ENCODE measurements around the gene PTX4. TPM values are rescaled to one million over a fixed set of nuclear protein-coding genes. Genes with fewer than 3 reads are reported as not detected.

Gene PTX4
- polyA plus RNA-seq, 1 donor (not counting 4 experiments of a cell fraction or from before 2014, with no cell fraction given) = not detected

- no peak for FAIRE-seq
- dilution Hi-C loops (cut with MboI; ENCODE audit: extremely low pct_ligation_motif_present, low sequenced_read_pairs) = no loop called here
- no peak overlapping the region for H3K4me3 ChIP-seq (ENCODE audit: control insufficient read depth in 2 of 3, extremely low read depth in 1 of 3, insufficient read depth in 2 of 3, low read depth in 1 of 3, low read length in 3 of 3)
Observed at GRCh38 chr16:1456951-1457350, 31.8 kb downstream of the PTX4 start.

GRCh38 chr16:1455190-1456171 is 33.3 kb downstream of the PTX4 start:
- DNase-seq (ENCODE audit: low read depth, low spot score) = no peak
- Histone ChIP-seq H3K27me3 (ENCODE audit: control insufficient read depth, extremely low read depth, insufficient read depth, low read length) (no peaks in the 10 kb centered on the region), H3K9ac (ENCODE audit: control insufficient read depth, extremely low read depth, insufficient read depth, low read length) (no peak overlapping the region), H3K79me2 (ENCODE audit: control insufficient read depth, insufficient read depth, low read length) (no peaks in the 10 kb centered on the region), H3K4me1 (ENCODE audit: control insufficient read depth, extremely low read depth, insufficient read depth, low read length) (no peaks in the 10 kb centered on the region), H3K4me3 (ENCODE audit: control insufficient read depth in 2 of 3, extremely low read depth in 1 of 3, insufficient read depth in 2 of 3, low read depth in 1 of 3, low read length in 3 of 3) (no peak overlapping the region), H3K27ac (ENCODE audit: control insufficient read depth, insufficient read depth, low read length) (no peak overlapping the region), H3K9me3 (ENCODE audit: control insufficient read depth, low read depth, low read length) (no peaks in the 10 kb centered on the region), H4K20me1 (ENCODE audit: control insufficient read depth, extremely low read depth, insufficient read depth, low read length) (no peaks in the 10 kb centered on the region), H3K4me2 (ENCODE audit: control insufficient read depth, extremely low read depth, insufficient read depth, low read depth, low read length) (no peak overlapping the region), H3K36me3 (ENCODE audit: control insufficient read depth in 2 of 2, extremely low read depth in 1 of 2, insufficient read depth in 2 of 2, low read length in 2 of 2) (peaks cover 0 to 36% of the 10 kb centered on the region in 2 experiments), H2AFZ (ENCODE audit: control insufficient read depth, low read length) (no peak overlapping the region), H3K9me1 (ENCODE audit: control insufficient read depth, extremely low read depth, insufficient read depth, low read length) (no peaks in the 10 kb centered on the region)
- no peak for FAIRE-seq
- no peak for TF ChIP-seq EZH2 (IDR thresholded peaks at IDR 0.05; ENCODE audit: low read length)
- TF ChIP-seq, protein P1, sequence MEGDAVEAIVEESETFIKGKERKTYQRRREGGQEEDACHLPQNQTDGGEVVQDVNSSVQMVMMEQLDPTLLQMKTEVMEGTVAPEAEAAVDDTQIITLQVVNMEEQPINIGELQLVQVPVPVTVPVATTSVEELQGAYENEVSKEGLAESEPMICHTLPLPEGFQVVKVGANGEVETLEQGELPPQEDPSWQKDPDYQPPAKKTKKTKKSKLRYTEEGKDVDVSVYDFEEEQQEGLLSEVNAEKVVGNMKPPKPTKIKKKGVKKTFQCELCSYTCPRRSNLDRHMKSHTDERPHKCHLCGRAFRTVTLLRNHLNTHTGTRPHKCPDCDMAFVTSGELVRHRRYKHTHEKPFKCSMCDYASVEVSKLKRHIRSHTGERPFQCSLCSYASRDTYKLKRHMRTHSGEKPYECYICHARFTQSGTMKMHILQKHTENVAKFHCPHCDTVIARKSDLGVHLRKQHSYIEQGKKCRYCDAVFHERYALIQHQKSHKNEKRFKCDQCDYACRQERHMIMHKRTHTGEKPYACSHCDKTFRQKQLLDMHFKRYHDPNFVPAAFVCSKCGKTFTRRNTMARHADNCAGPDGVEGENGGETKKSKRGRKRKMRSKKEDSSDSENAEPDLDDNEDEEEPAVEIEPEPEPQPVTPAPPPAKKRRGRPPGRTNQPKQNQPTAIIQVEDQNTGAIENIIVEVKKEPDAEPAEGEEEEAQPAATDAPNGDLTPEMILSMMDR (optimal IDR thresholded peaks at IDR 0.05 in 1 of 3, IDR thresholded peaks at IDR 0.05 in 1 of 3, conservative IDR thresholded peaks at IDR 0.05 in 1 of 3; ENCODE audit: extremely low read depth in 1 of 3, insufficient read depth in 2 of 3, low read length in 3 of 3) = no peak
- dilution Hi-C loops (cut with MboI; ENCODE audit: extremely low pct_ligation_motif_present, low sequenced_read_pairs) = no loop called here

More at GRCh38 chr16:1456951-1457350, 31.8 kb downstream of the PTX4 start:
- Histone ChIP-seq H3K36me3 (ENCODE audit: control insufficient read depth in 2 of 2, extremely low read depth in 1 of 2, insufficient read depth in 2 of 2, low read length in 2 of 2) (peaks cover 0 to 30% of the 10 kb centered on the region in 2 experiments), H3K9me3 (ENCODE audit: control insufficient read depth, low read depth, low read length) (no peaks in the 10 kb centered on the region), H4K20me1 (ENCODE audit: control insufficient read depth, extremely low read depth, insufficient read depth, low read length) (no peaks in the 10 kb centered on the region), H3K27ac (ENCODE audit: control insufficient read depth, insufficient read depth, low read length) (no peak overlapping the region), H2AFZ (ENCODE audit: control insufficient read depth, low read length) (no peak overlapping the region), H3K4me2 (ENCODE audit: control insufficient read depth, extremely low read depth, insufficient read depth, low read depth, low read length) (no peak overlapping the region), H3K9me1 (ENCODE audit: control insufficient read depth, extremely low read depth, insufficient read depth, low read length) (no peaks in the 10 kb centered on the region), H3K9ac (ENCODE audit: control insufficient read depth, extremely low read depth, insufficient read depth, low read length) (no peak overlapping the region), H3K4me1 (ENCODE audit: control insufficient read depth, extremely low read depth, insufficient read depth, low read length) (no peaks in the 10 kb centered on the region), H3K79me2 (ENCODE audit: control insufficient read depth, insufficient read depth, low read length) (no peaks in the 10 kb centered on the region), H3K27me3 (ENCODE audit: control insufficient read depth, extremely low read depth, insufficient read depth, low read length) (no peaks in the 10 kb centered on the region)
- no peak for DNase-seq (ENCODE audit: low read depth, low spot score)
- no peak for TF ChIP-seq EZH2 (IDR thresholded peaks at IDR 0.05; ENCODE audit: low read length)
- TF ChIP-seq, protein P1 (optimal IDR thresholded peaks at IDR 0.05 in 1 of 3, IDR thresholded peaks at IDR 0.05 in 1 of 3, conservative IDR thresholded peaks at IDR 0.05 in 1 of 3; ENCODE audit: extremely low read depth in 1 of 3, insufficient read depth in 2 of 3, low read length in 3 of 3) = no peak

All from keratinocyte (primary cell).